ENCODE data around the gene STK32C.

DNA sequence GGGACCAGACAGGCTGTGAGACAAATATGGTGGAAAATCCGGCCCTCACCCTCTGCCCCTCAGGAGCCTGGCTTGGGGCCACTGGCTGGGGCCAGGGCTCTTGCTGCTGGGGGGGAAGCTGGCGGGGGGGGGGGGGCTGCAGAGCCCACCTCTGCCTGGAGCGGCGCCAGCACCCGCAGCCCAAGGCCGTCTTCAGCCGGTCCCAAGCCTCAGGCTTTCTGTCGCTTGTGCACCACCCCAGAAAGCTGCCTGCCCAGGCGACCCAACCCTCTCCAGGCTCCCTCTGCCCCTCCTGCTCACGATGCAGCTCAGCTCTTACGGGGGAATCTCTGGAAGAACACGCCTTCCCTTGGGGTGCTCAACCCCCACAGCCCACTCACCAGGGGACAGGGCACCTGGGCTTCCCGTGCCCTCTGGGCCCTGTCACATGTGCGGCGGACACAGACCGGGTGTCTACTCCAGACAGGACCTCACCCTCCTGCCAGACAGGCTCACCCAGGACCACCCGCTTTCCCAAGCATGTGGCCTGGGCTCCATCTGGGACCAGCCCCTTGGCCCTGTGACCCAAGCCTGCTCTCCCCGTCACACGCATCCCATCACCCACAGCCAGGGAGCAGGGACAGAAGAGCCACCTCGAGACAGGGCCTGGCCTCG, 77.1 kb downstream of the STK32C start:
- TF ChIP-seq, protein P1, sequence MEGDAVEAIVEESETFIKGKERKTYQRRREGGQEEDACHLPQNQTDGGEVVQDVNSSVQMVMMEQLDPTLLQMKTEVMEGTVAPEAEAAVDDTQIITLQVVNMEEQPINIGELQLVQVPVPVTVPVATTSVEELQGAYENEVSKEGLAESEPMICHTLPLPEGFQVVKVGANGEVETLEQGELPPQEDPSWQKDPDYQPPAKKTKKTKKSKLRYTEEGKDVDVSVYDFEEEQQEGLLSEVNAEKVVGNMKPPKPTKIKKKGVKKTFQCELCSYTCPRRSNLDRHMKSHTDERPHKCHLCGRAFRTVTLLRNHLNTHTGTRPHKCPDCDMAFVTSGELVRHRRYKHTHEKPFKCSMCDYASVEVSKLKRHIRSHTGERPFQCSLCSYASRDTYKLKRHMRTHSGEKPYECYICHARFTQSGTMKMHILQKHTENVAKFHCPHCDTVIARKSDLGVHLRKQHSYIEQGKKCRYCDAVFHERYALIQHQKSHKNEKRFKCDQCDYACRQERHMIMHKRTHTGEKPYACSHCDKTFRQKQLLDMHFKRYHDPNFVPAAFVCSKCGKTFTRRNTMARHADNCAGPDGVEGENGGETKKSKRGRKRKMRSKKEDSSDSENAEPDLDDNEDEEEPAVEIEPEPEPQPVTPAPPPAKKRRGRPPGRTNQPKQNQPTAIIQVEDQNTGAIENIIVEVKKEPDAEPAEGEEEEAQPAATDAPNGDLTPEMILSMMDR (IDR thresholded peaks at IDR 0.05) = no peak
- TF ChIP-seq POLR2A (IDR thresholded peaks at IDR 0.05) (no peak), POLR2AphosphoS5 (IDR thresholded peaks at IDR 0.05) (no peak)

Measured in upper lobe of left lung (tissue), 4 donors.